ENCODE results near the gene TPD52L2.

Gene TPD52L2

GRCh38 chr20:63890201-63890576 is 25.1 kb downstream of the TPD52L2 start (continued):
- no peak for TF ChIP-seq GLIS3 (CRISPR knock-in tag; IDR thresholded peaks at IDR 0.05)
- no peak for TF ChIP-seq POU6F1 (CRISPR knock-in tag; IDR thresholded peaks at IDR 0.05; ENCODE audit: borderline replicate concordance, low read depth)
- TF ChIP-seq OSR1 (CRISPR knock-in tag; IDR thresholded peaks at IDR 0.05), result no peak
- no peak for TF ChIP-seq TCF4 (CRISPR knock-in tag; IDR thresholded peaks at IDR 0.05; ENCODE audit: borderline replicate concordance)
- TF ChIP-seq PATZ1 (CRISPR knock-in tag; IDR thresholded peaks at IDR 0.05; ENCODE audit: borderline replicate concordance), result no peak
- TF ChIP-seq CREB5 (CRISPR knock-in tag; IDR thresholded peaks at IDR 0.05; ENCODE audit: low read depth), result no peak
- no peak for TF ChIP-seq ZC3H10 (CRISPR knock-in tag; IDR thresholded peaks at IDR 0.05)
- no peak for TF ChIP-seq ARNTL (CRISPR knock-in tag; IDR thresholded peaks at IDR 0.05; ENCODE audit: borderline replicate concordance, low read depth)
- TF ChIP-seq ESRRG (CRISPR knock-in tag; IDR thresholded peaks at IDR 0.05), result no peak
- no peak for TF ChIP-seq CSRNP3 (CRISPR knock-in tag; IDR thresholded peaks at IDR 0.05)

- ATAC-seq, result no peak
- TF ChIP-seq CREB5 (CRISPR knock-in tag; IDR thresholded peaks at IDR 0.05; ENCODE audit: low read depth) (no peak), POU6F1 (CRISPR knock-in tag; IDR thresholded peaks at IDR 0.05; ENCODE audit: borderline replicate concordance, low read depth) (no peak), ZFP3 (CRISPR knock-in tag; IDR thresholded peaks at IDR 0.05) (no peak), BACH2 (CRISPR knock-in tag; IDR thresholded peaks at IDR 0.05; ENCODE audit: borderline replicate concordance) (no peak), OSR1 (CRISPR knock-in tag; IDR thresholded peaks at IDR 0.05) (no peak), RARB (CRISPR knock-in tag; IDR thresholded peaks at IDR 0.05) (no peak), ZFP30 (CRISPR knock-in tag; IDR thresholded peaks at IDR 0.05) (no peak), GLIS3 (CRISPR knock-in tag; IDR thresholded peaks at IDR 0.05) (no peak), PATZ1 (CRISPR knock-in tag; IDR thresholded peaks at IDR 0.05; ENCODE audit: borderline replicate concordance) (no peak), CSDC2 (CRISPR knock-in tag; IDR thresholded peaks at IDR 0.05) (no peak), ZC3H10 (CRISPR knock-in tag; IDR thresholded peaks at IDR 0.05) (no peak), TSHZ2 (CRISPR knock-in tag; IDR thresholded peaks at IDR 0.05) (no peak), ESRRG (CRISPR knock-in tag; IDR thresholded peaks at IDR 0.05) (no peak), ISL1 (CRISPR knock-in tag; IDR thresholded peaks at IDR 0.05) (no peak), TOX (CRISPR knock-in tag; IDR thresholded peaks at IDR 0.05; ENCODE audit: borderline replicate concordance) (no peak)
Measured at GRCh38 chr20:63890616-63891015, 25.5 kb downstream of the TPD52L2 start.

Measured in SK-N-SH treated with all-trans-retinoic acid at 6 μM for 48 hours (cell line).